ENCODE measurements around the gene MRPS23.

DNA sequence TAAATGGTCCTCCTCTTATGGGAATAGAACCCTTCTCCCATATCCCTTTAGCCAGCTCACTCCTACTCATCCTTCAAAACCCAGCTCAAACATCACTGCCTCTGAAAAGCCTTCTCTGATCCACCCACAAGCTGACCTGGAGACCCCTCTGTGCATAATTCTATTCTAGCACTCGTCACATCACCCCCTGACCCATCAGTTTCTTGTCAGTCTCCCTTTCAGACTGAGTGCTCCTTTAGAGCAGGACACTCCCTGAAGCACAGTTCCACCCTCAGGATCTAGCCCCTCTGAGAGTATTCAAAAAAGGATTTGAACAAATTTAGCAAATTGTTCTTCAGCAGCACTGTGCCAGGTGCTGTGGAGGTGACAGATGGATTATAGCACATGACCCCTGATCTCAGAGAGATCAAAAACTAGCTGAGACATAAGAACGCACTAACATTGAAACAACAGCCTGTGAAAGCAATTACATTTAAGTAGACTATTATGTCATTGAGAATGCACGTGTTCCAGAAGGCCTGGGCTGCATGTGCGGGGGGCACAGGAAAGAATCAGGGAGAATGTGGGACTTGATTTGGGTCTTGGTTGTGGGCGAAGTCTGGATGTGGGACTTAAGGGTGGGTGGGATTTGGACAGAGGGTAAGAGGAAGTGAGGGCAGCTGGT, 43.5 kb downstream of the MRPS23 start:
- no peak for TF ChIP-seq HDAC2 (IDR thresholded peaks at IDR 0.05; ENCODE audit: borderline replicate concordance in 1 of 2, low read depth in 2 of 2, low read length in 2 of 2)
- no peak for TF ChIP-seq EZH2 (IDR thresholded peaks at IDR 0.05; ENCODE audit: low read depth, low read length, severe bottlenecking)
- no peak for TF ChIP-seq FOSL1 (IDR thresholded peaks at IDR 0.05; ENCODE audit: insufficient read depth, low read depth, low read length)
- no peak for TF ChIP-seq RNF2 (IDR thresholded peaks at IDR 0.05; ENCODE audit: borderline replicate concordance, low read depth, low read length, missing control alignments, poor library complexity, severe bottlenecking)
